ENCODE results near the gene UQCRQ. TPM values are rescaled to one million over a fixed set of nuclear protein-coding genes. Genes with fewer than 3 reads are reported as not detected.

UQCRQ gene
- polyA plus RNA-seq, 1 of the 3 experiments (the other 2 are of a cell fraction): 694 TPM

GRCh38 chr5:132886064-132886823, 19.8 kb downstream of the UQCRQ start:
- H3K27me3 ChIP-seq (ENCODE audit: insufficient read depth): no peaks in the 10 kb centered on the region
- H3F3A ChIP-seq (replicated peaks; ENCODE audit: insufficient read depth): peaks cover 43% of the 10 kb centered on the region
- H4K20me1 ChIP-seq (ENCODE audit: insufficient read depth): peaks cover 8% of the 10 kb centered on the region
- WGBS (ENCODE audit: low lambda C conversion rate): 98% methylated on average over 11 of the region's 11 CpGs
- H3K36me3 ChIP-seq (replicated peaks in 1 of 2; ENCODE audit: control insufficient read depth in 1 of 2, insufficient read depth in 2 of 2, low read length in 1 of 2): peaks cover 70 to 78% of the 10 kb centered on the region in 2 experiments
- H3K9me2 ChIP-seq: no peaks in the 10 kb centered on the region
- no peak overlapping the region for H3K9ac ChIP-seq
- no peak for DNase-seq
- no peak overlapping the region for H2AFZ ChIP-seq (ENCODE audit: low read depth)
- no peak overlapping the region for H3K27ac ChIP-seq (ENCODE audit: low read depth in 2 of 2, low read length in 1 of 2)
- CTCF ChIA-PET: no interaction called here
- H3K4me3 ChIP-seq (ENCODE audit: low read depth in 2 of 2, low read length in 1 of 2): no peak overlapping the region
- H3K79me2 ChIP-seq (ENCODE audit: insufficient read depth): peaks cover 15% of the 10 kb centered on the region; the same call in 1 of the 2 replicates
- POLR2A ChIA-PET: interaction anchor here (1.5 kb wide), 1 partner anchor 20 kb away, joined by 7 read pairs; the partner anchor contains the start of genes GDF9 and UQCRQ
- no peaks in the 10 kb centered on the region for H3K4me1 ChIP-seq (ENCODE audit: control insufficient read depth in 1 of 2, insufficient read depth in 2 of 2, low read depth in 1 of 2, low read length in 1 of 2)
- no peak for TF ChIP-seq JUND (IDR thresholded peaks at IDR 0.05)
- TF ChIP-seq PBX3 (IDR thresholded peaks at IDR 0.05): no peak
- TF ChIP-seq POLR2AphosphoS5 (IDR thresholded peaks at IDR 0.05; ENCODE audit: low read depth, low read length): no peak
- no peak for TF ChIP-seq REST (IDR thresholded peaks at IDR 0.05; ENCODE audit: low read depth, low read length)
- no peak for TF ChIP-seq GABPA (IDR thresholded peaks at IDR 0.05; ENCODE audit: low read depth)
- no peaks in the 10 kb centered on the region for H3K9me3 ChIP-seq
- no peak overlapping the region for H3K4me2 ChIP-seq

GRCh38 chr5:132887283-132887682, 20.8 kb downstream of the UQCRQ start:
- H3K79me2 ChIP-seq (ENCODE audit: insufficient read depth): peaks cover 23% of the 10 kb centered on the region; the same call in 1 of the 2 replicates
- H3K4me3 ChIP-seq (ENCODE audit: low read depth in 2 of 2, low read length in 1 of 2): no peak overlapping the region
- H4K20me1 ChIP-seq (ENCODE audit: insufficient read depth): peaks cover 13% of the 10 kb centered on the region
- H3K9me3 ChIP-seq: no peaks in the 10 kb centered on the region
- H3K27me3 ChIP-seq (ENCODE audit: insufficient read depth): no peaks in the 10 kb centered on the region
- H2AFZ ChIP-seq (ENCODE audit: low read depth): no peak overlapping the region
- no peak overlapping the region for H3K9ac ChIP-seq
- no peak overlapping the region for H3K4me2 ChIP-seq
- POLR2A ChIA-PET: no interaction called here
- TF ChIP-seq JUND (IDR thresholded peaks at IDR 0.05) (no peak), ELF1 (IDR thresholded peaks at IDR 0.05) (no peak)
- no peaks in the 10 kb centered on the region for H3K4me1 ChIP-seq (ENCODE audit: control insufficient read depth in 1 of 2, insufficient read depth in 2 of 2, low read depth in 1 of 2, low read length in 1 of 2)
- no peak for DNase-seq
- CTCF ChIA-PET: no interaction called here
- H3K9me2 ChIP-seq: no peaks in the 10 kb centered on the region
- H3F3A ChIP-seq (replicated peaks; ENCODE audit: insufficient read depth): peaks cover 49% of the 10 kb centered on the region
- 33% methylated on average over 1 of the region's 1 CpG for WGBS (ENCODE audit: low lambda C conversion rate)
- peak overlapping the region in 1 of 2 experiments; percentile 11; a peak in 2 of 4 replicates for H3K27ac ChIP-seq (ENCODE audit: low read depth in 2 of 2, low read length in 1 of 2)
- peaks cover 74 to 80% of the 10 kb centered on the region in 2 experiments for H3K36me3 ChIP-seq (replicated peaks in 1 of 2; ENCODE audit: control insufficient read depth in 1 of 2, insufficient read depth in 2 of 2, low read length in 1 of 2)

Measured in SK-N-SH (cell line).